ENCODE measurements around the gene PLCB1.
"Not testable (repeated sequence)": the region's sequence is repeated elsewhere in the genome, so short reads cannot be mapped to it uniquely, and the experiment has no call there.

The PLCB1 gene

GRCh38 chr20:8375898-8376297 lies 243.8 kb downstream of the PLCB1 start:
- DNase-seq, result no peak

DNA sequence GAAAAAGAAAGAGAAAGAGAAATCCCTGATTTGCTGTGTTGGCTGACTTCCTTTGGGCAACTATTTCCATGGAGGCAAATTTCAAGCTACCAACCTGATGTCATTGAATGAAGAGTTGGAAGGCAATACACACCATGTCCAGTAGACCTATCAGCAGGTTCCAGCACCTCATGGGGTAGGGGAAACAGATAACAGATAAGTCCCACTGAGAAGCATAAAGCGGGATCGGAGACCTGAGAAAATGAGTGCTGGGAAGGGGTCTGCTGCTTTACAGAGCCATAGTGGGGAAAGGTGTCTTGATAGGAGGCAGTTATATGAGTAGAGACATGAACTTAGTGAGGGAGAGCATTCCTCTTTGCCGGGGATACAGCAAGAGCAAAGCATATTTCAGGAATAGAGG lies 244.9 kb downstream of the PLCB1 start:
- DNase-seq, result no peak

DNA sequence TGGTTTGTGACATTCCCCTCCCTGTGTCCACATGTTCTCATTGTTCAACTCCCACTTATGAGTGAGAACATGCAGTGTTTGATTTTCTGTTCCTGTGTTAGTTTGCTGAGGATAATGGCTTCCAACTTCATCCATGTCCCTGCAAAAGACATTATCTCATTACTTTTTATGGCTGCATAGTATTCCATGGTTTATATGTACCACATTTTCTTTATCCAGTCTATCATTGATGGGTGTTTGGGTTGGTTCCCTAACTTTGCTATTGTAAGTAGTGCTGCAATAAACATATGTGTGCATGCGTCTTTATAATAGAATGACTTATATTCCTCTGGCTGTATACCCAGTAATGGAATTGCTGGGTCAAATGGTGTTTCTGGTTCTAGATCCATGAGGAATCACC lies 247.1 kb downstream of the PLCB1 start:
- DNase-seq, result not testable (repeated sequence)

GRCh38 chr20:8385247-8385646 lies 253.2 kb downstream of the PLCB1 start:
- peak; percentile 95 for DNase-seq

DNA sequence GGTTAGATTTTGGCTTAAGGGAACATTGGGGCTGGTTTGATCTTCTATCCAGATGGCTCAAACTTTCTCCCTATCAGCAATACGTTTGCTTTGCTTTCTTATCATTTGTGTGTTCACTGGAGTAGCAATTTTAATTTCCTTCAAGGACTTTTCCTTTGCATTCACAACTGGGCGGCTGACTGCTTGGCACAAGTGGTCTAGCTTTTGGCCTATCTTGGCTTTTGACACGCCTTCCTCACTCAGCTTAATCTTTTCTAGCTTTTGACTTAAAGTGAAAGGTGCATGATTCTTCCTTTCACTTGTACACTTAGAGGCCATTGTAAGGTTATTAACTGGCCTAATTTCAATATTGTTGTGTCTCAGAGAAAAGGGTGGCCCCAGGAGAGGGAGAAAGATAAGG lies 254.9 kb downstream of the PLCB1 start:
- DNase-seq, result no peak

DNA sequence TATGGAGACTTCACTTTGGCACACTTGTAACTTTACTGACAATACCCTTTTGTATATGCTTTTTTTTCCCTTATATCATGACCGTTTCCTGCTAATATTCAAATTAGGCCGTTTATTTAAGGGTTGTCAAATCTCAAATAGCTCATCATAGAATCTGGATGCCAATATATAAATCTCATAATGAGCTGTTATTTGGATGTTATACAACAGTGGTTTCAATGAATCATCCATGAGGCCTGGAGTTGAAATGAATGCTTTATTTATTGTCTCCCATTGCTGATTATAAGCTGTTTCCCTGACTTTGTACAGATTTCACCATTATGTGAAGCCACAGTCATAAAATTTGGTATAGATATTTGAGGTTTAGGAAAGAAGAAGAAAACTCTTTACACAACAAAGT lies 256.1 kb downstream of the PLCB1 start:
- DNase-seq, result no peak

GRCh38 chr20:8388707-8389106 lies 256.6 kb downstream of the PLCB1 start:
- DNase-seq, result no peak

GRCh38 chr20:8389381-8390036 lies 257.4 kb downstream of the PLCB1 start:
- DNase-seq, result no peak

GRCh38 chr20:8390037-8390433 lies 258.0 kb downstream of the PLCB1 start:
- DNase-seq, result peak; percentile 18

DNA sequence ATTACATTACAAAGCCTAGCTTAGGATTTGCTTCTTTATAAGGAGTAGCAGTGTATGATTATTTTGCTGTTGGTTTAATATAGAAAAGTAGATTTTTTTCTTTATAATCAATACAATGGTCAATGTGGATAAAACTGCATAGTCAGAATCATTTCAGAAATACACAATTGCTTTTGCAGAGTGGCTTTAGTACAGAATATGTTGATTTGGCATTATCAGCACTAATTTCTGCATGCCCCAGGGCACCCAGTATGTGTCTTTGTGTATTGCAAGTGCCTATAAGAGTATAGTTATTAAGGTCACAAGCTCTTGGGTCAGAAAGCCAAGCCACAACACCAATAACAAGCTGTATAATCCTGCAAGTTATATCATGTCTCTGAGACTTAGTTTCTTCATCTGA lies 258.4 kb downstream of the PLCB1 start:
- DNase-seq, result no peak

GRCh38 chr20:8393381-8393780 lies 261.3 kb downstream of the PLCB1 start:
- DNase-seq, result no peak

DNA sequence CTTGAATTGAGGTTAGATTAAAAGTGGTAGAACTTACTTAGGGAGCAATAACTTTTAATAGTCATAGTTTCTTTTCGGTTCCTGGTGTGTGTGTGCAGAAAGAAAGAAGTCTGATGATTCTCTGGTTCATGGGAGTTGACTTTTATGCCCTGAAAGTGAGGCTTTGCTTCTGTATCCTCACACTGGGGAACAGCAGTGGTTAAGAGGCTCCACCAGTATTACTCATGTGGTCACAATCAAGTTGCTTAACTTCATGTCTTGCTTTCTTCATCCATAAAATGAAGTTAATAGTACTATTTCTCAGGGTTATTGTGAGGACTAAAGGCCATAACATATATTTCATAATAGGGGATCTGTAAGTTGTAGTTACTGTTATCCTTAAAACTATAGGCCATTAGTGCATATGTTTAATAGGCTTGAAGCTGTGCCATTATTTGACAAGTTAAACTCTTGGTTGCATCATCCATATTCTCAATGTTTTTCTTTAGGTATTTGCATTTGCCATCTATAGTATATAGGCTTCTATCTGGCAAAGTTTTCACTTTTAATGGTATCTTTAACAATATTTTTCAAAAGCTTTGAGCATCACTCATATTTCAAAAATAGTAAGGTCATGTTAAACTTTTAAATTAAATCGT lies 262.4 kb downstream of the PLCB1 start:
- DNase-seq, result no peak

DNA sequence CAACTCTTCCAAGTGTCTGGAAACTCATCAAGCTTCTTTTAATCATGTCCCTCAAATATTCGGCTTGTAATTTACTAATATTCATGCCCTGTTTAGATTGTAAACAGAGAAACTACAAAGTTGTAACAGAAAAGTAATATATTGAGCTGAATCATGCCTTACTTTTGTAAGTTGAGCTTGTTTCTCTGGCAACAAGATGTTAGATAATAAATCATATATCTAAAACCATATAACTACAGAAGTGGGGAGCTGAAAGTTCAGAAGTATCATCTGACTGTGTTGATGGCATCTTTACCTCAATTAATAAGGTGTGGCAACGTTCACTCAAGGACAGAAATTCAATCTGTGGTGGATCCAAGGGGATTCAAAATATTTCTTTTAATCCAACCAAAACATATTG lies 263.9 kb downstream of the PLCB1 start:
- no peak for DNase-seq

DNA sequence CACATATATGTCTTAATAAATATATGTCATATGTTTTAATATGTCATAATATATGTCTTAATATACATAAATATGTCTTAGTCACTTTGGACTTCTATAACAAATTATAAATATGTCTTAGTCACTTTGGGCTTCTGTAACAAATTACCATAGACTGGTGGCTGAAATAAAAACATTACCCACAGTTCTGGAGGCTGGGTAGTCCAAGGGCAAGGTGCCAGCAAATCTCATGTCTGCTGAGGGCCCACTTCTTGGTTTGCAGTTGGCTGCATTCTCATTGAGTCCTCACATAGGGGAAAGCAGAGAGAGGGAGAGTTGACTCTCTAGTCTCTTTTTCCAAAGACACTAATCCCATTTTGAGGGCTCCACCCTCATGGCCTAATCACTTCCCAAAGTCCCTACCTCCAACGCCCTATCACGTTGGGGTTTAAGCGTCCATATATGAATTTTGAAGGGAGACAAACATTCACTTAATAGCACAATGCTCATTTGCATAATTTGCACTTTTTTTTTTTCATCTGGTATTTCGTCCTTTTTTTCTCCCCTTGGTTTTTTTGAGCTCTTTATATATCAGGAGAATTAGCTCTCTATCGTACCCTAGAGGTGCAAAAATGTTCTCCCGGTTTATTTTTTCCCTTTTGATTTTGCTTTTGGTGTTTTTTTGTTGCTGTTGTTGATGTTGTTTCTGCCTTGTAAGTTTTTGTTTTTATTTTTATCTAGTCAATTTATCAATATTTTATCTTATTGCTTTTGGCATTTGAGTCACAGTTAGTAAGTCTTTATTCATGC lies 266.4 kb downstream of the PLCB1 start:
- DNase-seq, result no peak

DNA sequence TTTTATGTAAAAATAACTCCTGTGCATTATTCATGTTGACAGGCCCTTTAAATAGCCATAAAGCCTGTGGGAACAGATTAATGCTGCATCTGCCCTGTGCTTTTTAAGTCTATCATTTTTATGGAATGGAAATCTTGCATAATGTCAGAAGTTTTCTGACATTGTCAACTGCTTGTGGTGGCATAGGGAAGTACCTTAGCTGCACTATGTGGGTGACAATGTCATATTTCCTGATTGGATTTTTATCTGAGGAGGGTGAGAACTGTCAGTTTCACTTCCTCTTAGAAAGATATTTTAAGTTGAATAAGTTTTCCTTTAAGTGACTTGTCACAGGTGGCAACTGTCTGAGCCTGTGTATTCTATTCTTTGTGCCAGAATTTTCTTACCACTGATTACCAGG lies 267.9 kb downstream of the PLCB1 start:
- DNase-seq, result no peak

DNA sequence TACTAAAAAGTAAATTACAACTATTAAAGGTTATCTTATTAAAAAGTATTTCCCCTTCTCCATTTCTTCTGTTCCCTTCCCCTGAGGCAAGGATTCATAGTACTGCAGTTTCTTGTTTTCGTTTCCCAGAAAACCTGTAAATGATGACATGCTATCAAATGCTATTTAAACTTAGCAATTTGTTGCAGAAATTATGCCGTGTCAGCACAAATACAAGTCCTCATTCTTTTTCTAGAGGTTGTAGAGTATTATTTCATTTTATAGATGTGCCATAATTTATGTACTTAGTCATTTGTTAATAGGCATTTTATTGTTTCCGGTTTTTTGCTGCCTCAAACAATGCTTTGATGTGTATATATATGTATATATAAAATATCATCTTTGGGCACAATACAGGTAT lies 268.4 kb downstream of the PLCB1 start:
- no peak for DNase-seq

DNA sequence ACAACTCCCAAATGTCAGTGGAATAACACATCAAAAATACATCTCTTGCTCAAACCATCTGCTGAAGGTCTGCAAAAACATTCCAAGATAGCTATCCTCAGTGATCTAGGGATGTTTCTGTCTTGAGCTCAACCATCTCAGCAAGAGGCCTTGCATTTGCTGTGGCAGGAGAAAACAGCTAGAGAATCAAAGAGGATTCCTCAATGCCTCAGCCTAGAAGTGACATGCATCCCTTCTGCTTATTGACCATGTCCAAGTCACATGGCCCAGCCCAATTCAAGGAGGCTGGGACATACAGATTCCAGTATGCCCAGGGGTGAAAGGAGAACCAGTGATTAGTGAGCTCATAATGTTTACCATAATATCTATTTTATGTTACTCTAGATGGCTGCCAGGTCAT lies 269.5 kb downstream of the PLCB1 start:
- DNase-seq, result no peak

- DNase-seq, result no peak
These were observed 270.7 kb downstream of the PLCB1 start for GRCh38 chr20:8402798-8403197.

- DNase-seq, result no peak
These were observed 273.0 kb downstream of the PLCB1 start for GRCh38 chr20:8404912-8405635.

GRCh38 chr20:8406391-8406790 lies 274.3 kb downstream of the PLCB1 start:
- DNase-seq, result no peak

GRCh38 chr20:8408587-8409307 lies 276.7 kb downstream of the PLCB1 start:
- DNase-seq, result no peak

DNA sequence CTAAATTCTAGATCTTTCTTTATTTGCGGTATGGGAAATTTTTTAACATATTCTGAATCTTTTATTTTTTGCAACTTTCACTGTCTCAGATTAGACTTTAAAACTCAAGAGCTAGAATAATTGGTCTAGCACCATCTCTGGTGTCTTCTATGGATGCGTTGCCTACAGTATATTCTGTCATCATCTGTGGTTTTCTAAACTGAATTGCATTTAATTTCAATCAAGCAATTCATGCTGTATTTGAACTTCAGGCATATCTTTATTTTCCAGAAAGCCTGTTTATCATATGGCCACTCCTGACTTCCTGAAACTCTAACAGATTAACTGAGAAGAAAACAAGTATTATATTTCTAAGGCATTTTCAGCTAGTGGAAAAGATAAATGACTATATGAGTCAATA lies 281.6 kb downstream of the PLCB1 start:
- DNase-seq, result no peak

Data from NCI-H524 treated with DMSO at 0.1 percent for 48 hours (cell line).